OCI-M1 (cell line): ENCODE results near the gene BMX.
A peak's percentile ranks its signal among the peaks of the same experiment; 100 is the strongest.

Source experiments
- DNase-seq: peaks from one replicate; lab custom pipeline; 2025; lab: John Stamatoyannopoulos, UW

The BMX gene

GRCh38 chrX:15507005-15507404, 6.4 kb downstream of the BMX start:
- DNase-seq: no peak

DNA sequence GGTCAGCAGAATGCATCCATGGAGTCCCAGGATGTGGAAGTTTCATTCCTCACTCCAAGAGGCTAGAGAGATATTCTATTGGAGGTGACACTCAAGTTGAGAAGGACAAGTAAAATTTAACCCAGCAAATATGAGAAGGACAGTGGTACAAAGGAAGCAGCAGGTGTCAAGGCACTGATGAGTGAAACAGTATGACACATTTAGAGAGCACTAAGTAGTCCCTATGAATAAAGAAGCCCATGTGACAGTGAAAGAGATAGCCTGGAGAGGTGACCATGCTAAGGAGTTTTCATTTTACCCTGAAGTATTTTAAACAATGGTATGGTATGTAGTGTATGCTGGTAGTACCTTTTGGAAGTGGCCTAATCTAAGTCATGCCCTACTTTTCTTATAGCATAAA, 9.2 kb downstream of the BMX start:
- no peak for DNase-seq

DNA sequence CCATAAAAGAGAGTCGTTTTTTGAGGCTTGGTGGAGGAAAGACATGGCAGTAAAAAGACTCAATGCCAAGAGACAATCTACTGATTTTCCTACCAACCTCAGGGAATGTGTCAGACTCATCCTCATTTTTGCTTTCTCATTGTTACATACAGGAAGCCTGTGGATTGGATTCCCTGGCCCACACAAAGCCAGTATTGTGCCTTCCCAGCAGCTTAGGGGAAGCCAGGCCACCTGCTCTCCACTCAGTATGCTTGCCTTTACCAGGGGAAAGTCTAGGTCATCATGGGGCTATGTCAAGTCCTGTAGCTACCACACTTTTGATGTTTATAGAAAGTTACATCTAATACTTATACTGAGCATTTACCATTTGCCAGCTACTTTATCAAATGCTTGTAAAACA, 11.0 kb downstream of the BMX start:
- DNase-seq: no peak

DNA sequence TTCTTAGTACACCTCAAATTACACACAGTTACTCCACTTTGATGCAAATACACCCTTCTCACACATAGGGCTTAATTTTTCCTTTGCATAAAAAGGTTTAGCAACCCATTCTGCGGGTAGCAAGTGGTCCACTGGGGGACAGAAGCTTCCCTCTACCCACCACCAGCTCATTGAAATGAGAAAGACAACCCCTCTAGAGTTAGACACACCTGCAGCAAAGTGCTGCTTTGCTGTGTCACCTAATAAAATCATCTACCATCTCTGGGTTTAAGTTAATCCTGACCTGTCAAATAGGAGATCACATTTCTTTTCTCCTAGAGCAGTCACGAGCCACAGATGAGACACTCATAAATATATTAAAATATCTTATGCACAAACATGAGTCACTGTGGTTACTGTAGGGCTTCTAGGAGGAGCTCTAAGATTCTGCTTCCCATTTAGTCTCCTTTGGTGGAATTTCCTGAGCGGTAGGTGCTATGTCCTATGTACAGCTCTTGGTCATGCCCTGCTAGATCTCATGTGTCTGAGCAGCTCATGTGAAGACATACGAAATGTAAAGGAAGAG, 11.9 kb downstream of the BMX start:
- peak; percentile 40 for DNase-seq

DNA sequence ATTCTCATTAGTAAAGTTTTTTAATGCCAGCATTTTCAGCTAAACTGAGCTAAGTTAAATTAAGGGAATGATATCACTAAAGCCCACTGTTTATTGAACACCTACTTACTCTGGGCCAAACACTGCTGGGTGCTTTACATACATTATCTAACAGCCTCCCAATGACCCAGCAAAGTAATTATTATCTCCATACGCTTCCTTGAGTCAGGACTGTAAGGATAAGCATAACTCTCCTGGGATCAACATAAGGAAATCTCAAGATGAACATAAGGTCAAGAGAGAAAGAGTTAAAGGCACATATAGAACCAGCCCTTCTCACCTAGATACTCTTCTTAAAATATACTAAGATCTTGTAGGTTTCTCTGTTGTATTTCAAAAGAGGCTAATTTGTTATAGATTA, 13.7 kb downstream of the BMX start:
- DNase-seq: no peak

GRCh38 chrX:15515931-15516330, 15.3 kb downstream of the BMX start:
- DNase-seq: peak; percentile 85

DNA sequence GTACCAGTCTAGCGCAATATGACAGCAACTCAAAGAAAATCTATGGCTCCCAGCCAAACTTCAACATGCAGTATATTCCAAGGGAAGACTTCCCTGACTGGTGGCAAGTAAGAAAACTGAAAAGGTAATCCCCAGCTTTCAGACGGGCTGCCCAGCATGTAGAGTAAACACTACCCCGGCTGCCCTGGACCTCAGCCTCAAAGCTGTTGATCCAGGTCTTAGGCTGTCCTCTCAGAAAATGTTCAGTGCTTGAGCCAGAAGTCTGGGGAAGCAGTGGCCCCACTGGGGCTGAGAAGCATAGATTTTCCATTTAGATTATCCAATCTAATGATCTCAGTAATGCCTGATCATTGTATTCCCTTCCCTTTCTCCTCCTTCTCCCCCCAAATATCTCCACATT, 21.9 kb downstream of the BMX start:
- DNase-seq: no peak

- no peak for DNase-seq
Measured at GRCh38 chrX:15523088-15523487, 22.5 kb downstream of the BMX start.

GRCh38 chrX:15524417-15524816, 23.8 kb downstream of the BMX start:
- DNase-seq: no peak

DNA sequence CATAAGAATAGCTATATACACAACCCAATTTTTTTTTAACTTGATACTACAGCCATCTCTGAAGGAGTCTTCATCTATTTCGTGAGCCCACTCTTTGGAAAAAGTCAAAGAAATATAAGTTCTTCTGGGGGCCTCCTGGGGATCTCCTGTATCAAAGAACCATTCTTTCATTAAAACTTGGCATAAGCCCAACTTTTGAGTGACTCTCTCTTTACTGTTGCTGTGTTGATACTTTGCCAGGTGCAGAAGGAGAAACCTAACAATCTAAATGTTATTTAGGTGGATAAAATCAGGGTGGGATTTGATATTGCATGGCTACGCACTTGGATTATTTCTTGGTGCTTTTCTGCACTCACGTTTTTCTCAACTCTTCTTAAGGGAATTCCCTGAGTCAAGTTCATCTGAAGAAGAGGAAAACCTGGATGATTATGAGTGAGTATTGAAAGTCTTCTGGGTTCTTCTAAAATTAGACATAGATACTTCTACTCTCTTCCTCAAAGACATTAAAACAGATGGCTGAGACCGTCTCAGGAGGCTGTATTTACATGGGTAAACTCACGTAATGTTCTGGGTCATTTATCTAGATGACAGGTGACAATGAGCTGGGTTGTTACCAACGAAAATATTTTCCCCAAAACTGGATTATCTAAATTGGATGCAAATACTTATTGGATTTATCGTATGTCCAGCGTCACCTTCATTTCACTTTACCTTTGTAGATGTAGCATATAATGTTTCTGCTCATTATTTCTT, 25.2 kb downstream of the BMX start:
- no peak for DNase-seq

DNA sequence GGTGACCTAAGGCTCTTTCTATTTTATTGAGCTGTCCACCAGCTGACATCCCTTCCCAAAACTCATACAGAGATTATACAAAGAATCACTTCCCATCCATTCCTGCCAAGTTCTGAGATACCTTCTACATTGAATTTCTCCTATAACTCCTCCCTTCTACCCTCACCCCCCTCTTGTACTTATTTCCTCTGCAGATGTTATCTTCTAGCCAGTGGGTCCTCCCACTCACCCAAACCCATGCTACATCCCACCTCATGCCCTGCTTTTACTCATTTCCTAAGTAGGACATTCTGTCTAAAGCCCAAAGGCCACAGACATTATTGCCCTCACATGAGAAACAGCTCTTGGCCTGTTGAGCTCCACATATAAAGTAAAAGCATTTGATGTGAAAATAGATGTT, 28.6 kb downstream of the BMX start:
- DNase-seq: no peak

GRCh38 chrX:15530318-15530717, 29.7 kb downstream of the BMX start:
- DNase-seq: no peak

- no peak for DNase-seq
Measured at GRCh38 chrX:15546745-15547144, 46.1 kb downstream of the BMX start.

DNA sequence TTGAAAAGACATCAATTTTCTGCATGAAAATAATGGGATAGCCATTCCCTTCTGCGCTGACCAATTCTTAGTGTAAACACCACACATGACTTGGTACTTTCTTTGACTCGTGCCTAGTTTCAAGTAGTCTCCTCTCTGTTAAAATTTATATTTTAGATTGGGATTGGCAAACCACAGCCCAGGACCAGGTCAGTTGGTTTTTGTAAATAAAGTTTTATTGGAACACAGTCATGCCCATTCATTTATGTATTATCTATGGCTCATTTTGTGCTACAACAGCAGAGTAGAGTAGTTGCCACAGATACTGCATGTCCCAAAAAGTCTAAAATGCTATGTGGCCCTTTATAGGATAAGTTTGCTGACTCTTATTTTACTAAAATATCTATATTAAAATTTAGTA, 46.7 kb downstream of the BMX start:
- DNase-seq: no peak

DNA sequence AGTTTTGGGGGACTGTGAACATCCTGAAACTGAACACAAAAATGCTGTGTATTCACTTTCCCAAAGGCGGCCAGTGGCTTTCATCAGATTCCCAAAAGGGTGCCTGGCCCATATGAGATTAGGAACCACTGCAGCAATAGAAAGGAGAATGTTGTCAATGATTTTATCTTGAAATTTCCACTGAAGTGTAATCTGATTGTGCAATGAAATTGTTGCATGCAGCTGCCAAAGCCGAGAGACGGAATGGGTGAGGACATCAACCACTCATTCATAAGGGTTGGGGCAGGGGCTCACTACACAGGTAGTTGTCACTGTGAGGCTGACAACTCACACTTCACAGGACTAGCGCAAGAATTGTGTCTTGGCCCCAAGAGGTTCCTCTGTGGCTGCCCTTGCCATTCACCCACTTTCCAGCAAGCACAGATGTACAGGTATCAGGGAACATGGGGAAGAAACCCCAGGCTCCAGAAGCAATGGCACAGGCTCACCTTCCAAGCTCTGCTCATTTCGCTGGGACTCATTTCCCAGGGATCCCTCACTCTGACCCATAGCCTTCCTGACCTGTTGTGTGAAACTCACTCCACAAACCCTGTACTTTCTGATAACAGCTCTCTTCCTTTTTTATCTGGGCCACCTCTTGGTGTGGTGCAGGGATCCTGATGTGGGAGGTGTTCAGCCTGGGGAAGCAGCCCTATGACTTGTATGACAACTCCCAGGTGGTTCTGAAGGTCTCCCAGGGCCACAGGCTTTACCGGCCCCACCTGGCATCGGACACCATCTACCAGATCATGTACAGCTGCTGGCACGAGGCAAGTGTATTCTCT, 48.8 kb downstream of the BMX start:
- peak; percentile 40 for DNase-seq

- DNase-seq: no peak
Measured at GRCh38 chrX:15559227-15559626, 58.6 kb downstream of the BMX start.

GRCh38 chrX:15560924-15561323, 60.3 kb downstream of the BMX start:
- no peak for DNase-seq

DNA sequence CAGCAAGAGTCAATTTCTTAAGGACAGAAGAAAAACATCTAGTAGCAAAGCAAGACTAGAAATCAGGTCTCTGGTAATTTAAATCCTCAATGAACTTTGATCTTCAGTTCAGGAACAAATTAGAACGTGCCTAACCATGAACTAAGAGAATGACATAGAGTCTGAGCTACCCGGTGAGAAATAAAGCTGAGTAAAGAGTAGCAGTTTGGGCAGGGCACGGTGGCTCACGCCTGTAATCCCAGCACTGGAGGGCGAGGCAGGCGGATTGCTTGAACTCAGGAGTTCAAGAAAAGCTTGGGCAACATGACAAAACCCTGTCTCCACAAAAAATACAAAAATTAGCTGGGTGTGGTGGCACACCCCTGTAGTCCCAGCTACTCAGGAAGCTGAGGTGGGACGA, 62.4 kb downstream of the BMX start:
- no peak for DNase-seq

DNA sequence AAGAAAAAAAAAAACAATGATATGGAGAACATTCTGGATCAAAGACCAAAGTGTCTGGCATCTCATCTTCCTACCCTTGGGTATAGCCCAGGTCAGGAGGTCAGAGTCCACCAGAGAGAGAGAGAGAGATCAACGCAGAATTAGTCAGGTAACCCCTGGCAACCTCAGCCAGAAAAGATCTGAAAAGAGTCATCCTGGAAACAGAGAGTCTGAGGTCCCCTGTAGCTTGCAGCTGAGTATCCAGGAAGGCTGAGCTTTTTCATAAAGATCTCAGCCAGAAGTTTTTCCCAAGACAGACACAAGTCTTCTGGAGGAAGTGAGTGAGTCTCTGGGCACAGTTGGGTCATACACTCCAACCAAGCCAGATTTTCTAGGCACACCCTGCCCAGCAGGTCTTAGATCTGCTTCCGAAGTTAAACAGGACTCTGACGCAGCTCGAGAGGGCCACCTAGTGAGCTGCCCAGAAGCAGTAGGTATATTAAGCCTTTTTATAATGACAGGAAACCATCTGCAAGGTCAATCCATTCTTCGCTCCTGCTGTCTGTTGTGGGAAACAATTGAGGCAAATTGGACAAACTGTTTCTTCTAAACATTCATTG, 64.5 kb downstream of the BMX start:
- DNase-seq: peak; percentile 81

DNA sequence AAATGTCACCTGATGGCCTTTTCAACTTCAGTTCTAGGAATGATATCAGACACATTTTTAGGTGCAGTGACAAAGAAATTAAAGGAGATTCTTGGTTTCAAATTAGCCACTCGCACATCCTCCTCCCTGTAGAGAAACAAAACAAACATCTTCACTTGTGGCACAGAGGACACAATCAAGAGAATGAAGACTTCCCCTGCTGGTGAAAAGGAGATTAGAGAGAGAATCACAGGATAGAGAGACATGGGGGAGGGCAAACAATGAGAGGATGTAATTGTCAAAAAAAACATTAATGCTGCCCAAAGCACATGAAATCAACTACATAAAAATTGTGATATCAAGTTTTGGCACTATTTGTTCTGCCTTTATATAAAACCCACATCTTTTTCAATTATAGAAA, 65.6 kb downstream of the BMX start:
- peak; percentile 41 for DNase-seq

DNA sequence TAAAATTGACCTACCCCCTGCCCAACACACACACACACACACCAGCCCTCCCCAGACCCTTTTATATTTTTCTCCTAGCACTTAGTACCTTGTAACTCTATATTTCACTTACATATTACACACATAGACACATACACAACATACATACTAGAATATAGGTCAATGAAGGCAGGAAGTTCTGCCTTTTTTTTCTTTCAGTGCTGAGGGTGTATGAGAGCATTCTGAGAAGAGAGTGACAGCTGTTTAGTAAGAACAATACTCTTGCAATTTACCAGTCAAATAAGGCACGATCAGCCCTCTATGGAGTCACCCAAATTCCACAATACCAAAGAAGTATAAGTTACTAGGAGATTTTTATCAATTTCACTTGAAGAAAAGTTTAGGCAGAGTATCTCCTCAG, 66.7 kb downstream of the BMX start:
- DNase-seq: no peak

GRCh38 chrX:15567886-15568616, 67.4 kb downstream of the BMX start:
- DNase-seq: peak; percentile 57
